Frontal cortex (tissue), 4 donors: ENCODE measurements around the gene ABLIM2. TPM values are rescaled to one million over a fixed set of nuclear protein-coding genes. Genes with fewer than 3 reads are reported as not detected.
"Not testable (repeated sequence)": the region's sequence is repeated elsewhere in the genome, so short reads cannot be mapped to it uniquely, and the experiment has no call there.

Source experiments
- DNase-seq, 2 donors: peaks; one replicate each; pipeline ENCODE4 v3.0.0; 2012; ENCODE audit warnings: low spot score in 2 of 2
- FAIRE-seq: peaks from 2 replicates; lab custom pipeline; 2012; peaks lifted over from hg19 to GRCh38; lab: Jason Lieb, UNC
- small RNA-seq: library from RNA; depleted of rRNA; stranded (forward); fragments of <200 nt; gene quantifications from one replicate; pipeline ENCODE3, GENCODE V24; 2014
- total RNA-seq: library from RNA; depleted of rRNA; stranded (reverse); fragments of >200 nt; gene quantifications from one replicate; pipeline ENCODE4 v1.2.3, GENCODE V29; 2014
- donor health status: control.
- donor health status: control.
- donor health status: control.

The ABLIM2 gene
- total RNA-seq, 1 donor from 2014 or later: 9.4 TPM

DNA sequence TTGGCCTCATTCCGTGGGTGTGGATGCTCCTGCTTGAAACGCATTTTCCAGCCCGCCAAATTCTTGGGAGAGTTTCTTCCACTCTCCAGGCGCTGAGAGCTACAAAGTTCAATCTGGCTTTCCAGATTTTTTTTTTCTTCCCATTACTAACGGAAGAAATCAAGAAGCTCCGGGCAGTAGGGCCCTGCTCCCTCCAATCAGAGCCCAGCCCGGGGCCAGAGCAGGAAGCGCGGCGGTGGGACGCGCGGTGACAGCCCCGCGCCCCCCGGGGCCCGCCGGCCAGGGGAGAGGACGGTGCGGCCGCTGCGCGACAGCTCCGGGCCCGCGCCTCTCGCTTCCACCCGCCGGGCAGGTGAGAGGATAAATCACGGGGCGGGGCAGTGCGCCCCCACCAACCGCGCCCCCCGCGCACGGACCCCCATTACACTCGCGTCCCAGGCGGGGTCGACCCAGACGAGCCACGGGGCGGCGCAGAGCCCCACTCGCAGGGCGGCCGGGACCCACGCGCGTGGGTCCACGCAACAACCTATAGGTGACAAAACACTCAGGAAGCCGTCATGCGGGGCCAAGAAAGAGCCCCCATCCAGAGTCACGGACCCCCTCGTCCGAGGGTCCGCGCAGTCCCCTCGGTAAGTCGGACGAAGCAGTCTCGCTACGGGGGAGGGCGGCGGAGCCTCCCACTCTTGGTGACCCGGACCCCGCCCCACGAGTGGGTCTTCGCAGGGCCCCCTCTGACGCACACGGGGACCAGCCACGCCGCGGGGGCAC is 219.8 kb downstream of the ABLIM2 start:
- no peak for FAIRE-seq

DNA sequence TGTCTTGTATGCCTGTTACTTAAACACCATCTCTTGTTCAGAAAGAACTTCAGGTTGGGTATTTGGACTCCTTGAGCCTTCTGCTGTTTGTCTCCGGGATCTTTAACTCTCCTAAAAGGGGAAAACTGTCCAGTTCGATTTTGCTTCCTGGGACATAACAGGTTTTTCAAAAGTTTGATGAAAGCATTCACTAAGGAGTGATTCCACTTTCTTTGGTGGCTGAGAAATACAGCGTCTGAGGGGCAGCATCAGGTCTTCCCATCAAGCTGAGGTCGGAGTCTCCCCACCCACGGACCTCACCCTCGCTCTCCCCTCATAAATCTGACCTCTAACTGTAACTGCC is 220.4 kb downstream of the ABLIM2 start:
- FAIRE-seq: no peak
- DNase-seq: no peak

More for the DNA sequence above, 219.8 kb downstream of the ABLIM2 start:
- no peak for DNase-seq

GRCh38 chr4:7937006-7937405 is 221.6 kb downstream of the ABLIM2 start:
- DNase-seq: no peak
- no peak for FAIRE-seq

DNA sequence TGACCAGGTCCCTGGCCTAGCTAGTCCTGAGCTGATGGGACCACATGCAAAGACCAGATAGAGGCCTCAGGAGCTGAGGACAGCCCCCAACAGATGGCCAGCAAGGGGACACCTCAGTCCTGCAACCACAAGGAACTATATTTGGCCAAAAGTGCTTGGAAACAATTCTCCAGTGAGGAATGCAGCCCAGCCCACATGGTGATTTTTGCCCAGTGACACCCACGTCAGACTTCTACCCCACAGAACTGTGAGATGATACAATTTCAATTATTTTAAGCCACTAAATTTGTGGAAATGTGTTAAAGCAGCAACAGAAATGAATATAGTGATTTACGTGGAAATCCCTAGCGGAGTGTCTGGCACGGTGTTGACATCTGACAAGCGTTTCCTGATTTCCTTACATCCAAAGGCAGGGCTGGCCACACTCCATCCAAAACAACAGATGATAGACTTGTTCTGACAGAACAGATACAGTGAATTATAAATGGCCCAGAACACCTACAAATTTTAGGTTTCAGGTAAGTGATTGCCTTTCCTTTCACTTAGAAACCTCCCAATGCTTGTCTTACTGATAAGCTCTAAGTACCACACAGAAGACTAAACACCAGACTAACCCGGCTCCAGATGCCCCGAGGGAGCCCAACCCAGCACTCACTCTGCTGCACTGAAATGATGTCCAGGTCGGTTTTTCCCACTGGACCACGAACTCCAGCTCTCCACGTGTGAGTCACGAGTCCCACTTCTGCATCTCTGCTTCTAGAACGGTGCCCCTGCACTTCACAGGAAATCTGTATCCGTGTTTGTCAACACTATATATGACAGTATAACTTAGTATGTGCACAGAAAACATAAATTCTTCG is 224.7 kb downstream of the ABLIM2 start:
- no peak for FAIRE-seq
- DNase-seq: no peak

- FAIRE-seq (no peak), DNase-seq (no peak)
These were observed 226.3 kb downstream of the ABLIM2 start for GRCh38 chr4:7932287-7932686.

- FAIRE-seq (no peak), DNase-seq (no peak)
These were observed 229.3 kb downstream of the ABLIM2 start for GRCh38 chr4:7929118-7929951.

DNA sequence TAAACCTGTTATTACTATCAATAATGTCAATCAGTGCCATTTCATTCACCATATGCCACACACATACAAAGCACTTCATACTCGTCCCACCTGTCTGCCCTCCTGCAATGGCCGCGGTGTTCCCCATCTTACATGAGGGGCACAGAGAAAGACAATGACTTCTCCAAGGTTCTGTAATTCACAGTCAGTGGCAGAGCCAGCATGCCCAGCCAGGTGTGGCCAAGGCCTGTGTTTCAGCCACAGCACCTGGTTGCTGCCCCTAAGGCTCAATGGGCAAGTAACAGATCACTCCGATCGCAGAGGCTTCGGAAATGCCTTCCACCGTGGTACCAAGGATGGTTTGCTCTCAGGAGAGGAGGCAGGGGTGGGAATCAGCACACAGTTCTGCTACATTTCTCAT is 229.9 kb downstream of the ABLIM2 start:
- FAIRE-seq: no peak
- no peak for DNase-seq

DNA sequence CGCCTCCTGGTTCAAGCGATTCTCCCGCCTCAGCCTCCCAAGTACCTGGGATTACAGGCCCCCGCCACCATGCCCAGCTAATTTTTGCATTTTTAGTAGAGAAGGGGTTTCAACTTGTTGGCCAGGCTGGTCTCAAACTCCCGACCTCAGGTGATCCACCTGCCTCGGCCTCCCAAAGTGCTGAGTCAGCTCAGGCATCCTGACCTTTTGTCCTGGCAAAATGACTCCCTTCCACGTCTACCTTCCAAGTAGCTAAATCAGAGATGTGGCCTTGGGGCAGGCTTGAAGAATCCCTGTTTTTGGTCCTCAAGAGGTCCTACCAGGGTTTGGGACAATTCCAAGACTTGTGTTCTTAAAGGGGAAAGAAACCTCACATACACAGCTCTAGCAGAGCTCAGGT is 231.8 kb downstream of the ABLIM2 start:
- FAIRE-seq (no peak), DNase-seq (no peak)

GRCh38 chr4:7924570-7924969 is 234.0 kb downstream of the ABLIM2 start:
- DNase-seq (no peak), FAIRE-seq (no peak)

- DNase-seq (no peak), FAIRE-seq (no peak)
These were observed 234.4 kb downstream of the ABLIM2 start for GRCh38 chr4:7924163-7924562.

- DNase-seq: no peak
- no peak for FAIRE-seq
These were observed 236.1 kb downstream of the ABLIM2 start for GRCh38 chr4:7922466-7922865.

DNA sequence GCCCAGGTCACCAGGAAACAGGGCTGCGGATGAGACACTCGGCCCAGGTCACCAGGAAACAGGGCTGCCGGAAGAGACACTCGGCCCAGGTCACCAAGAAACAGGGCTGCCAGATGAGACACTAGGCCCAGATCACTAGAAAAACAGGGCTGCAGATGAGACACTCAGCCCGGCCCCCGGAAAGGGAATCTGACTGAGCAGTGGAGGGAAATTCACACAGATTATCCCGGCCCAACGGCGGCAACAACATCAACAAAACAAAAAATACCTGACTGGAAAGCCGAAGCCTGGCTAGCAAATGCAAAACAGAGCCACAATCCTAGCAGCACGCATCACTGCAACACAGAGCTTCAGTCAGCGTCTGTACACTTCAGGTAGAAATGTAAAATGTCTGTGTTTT is 239.6 kb downstream of the ABLIM2 start:
- FAIRE-seq (no peak), DNase-seq (no peak)

DNA sequence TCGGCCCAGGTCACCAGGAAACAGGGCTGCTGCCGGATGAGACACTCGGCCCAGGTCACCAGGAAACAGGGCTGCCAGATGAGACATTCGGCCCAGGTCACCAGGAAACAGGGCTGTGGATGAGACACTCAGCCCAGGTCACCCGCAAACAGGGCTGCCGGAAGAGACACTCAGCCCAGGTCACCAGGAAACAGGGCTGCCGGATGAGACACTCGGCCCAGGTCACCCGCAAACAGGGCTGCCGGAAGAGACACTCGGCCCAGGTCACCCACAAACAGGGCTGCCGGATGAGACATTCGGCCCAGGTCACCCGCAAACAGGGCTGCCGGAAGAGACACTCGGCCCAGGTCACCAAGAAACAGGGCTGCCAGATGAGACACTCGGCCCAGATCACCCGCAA is 240.4 kb downstream of the ABLIM2 start:
- not testable (repeated sequence) for DNase-seq, FAIRE-seq

DNA sequence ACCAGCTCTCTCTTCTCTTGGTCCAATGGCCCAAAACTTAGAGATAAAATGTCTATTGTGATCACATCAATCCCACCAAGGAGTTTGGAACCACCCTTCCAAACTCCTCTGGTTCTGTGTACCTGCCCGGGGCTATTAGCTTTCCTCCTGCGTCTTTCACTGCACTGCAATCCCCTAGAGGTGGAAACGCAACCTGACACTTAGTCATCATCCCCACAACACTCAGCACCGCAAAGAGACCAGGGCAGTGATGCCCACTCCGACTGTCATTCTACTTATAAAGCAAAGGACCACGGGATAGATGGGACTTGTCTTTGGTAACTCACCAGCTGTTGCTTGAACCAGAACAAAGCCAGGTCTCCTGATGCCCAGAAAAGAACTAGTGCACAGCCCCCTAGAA is 240.9 kb downstream of the ABLIM2 start:
- DNase-seq (no peak), FAIRE-seq (no peak)

GRCh38 chr4:7915875-7916242 is 242.8 kb downstream of the ABLIM2 start:
- no peak for FAIRE-seq
- DNase-seq: no peak

Small RNAs within 50 kb of the gene (small RNA-seq; reads per million reads assigned to genes)
- gene MIR95: 38.2 reads per million, percentile 97 among the genes with 10 or more reads in this experiment

Other genes starting within 250 kb of the ABLIM2 start
- 45.2 TPM for gene AFAP1, start 219.0 kb downstream of the ABLIM2 start, total RNA-seq
- 1.6 TPM for gene SH3TC1, start 40.5 kb upstream of the ABLIM2 start, total RNA-seq
- gene HTRA3, start 110.9 kb upstream of the ABLIM2 start, total RNA-seq: 0.82 TPM